K562 (cell line): ENCODE data around the gene MDK. TPM values are rescaled to one million over a fixed set of nuclear protein-coding genes. Genes with fewer than 3 reads are reported as not detected.
A peak's percentile ranks its signal among the peaks of the same experiment; 100 is the strongest.

ENCODE experiments used
- BHLHE40 ChIP-seq: IDR thresholded peaks from 2 replicates; pipeline ENCODE4 v1.6.1; 2011; ENCODE audit warnings: low read length, improper control_type of control experiment
- CBFB ChIP-seq: sonication (generic); formaldehyde crosslinking; IDR thresholded peaks from 2 replicates; pipeline ENCODE4 v1.4.0; 2020; ENCODE audit warnings: mild to moderate bottlenecking, missing genetic modification reagents
- E2F5 ChIP-seq: sonication (generic); formaldehyde crosslinking; IDR thresholded peaks from 2 replicates; pipeline ENCODE4 v1.8.0; 2022; ENCODE audit warnings: mild to moderate bottlenecking, missing genetic modification reagents
- EP300 ChIP-seq: IDR thresholded peaks from 2 replicates; pipeline ENCODE4 v1.6.1; 2012; ENCODE audit warnings: low read length, improper control_type of control experiment
- EP400 ChIP-seq: fragments of 450-650 bp; IDR thresholded peaks from 2 replicates; pipeline ENCODE4 v1.6.1; 2017; ENCODE audit warnings: antibody characterized with exemption, mild to moderate bottlenecking, moderate library complexity
- EWSR1 ChIP-seq: fragments of 450-650 bp; IDR thresholded peaks from 2 replicates; pipeline ENCODE4 v1.6.1; 2018; ENCODE audit warnings: borderline replicate concordance, mild to moderate bottlenecking, low read depth, moderate library complexity; ENCODE audit not compliant: partially characterized antibody
- HDGF ChIP-seq: fragments of 450-650 bp; IDR thresholded peaks from 2 replicates; pipeline ENCODE4 v1.6.1; 2016
- HLTF ChIP-seq: fragments of 450-650 bp; IDR thresholded peaks from 2 replicates; pipeline ENCODE4 v1.6.1; 2016
- IFI16 ChIP-seq: fragments of 250-450 bp; sonication (Bioruptor Pico); IDR thresholded peaks from 2 replicates; pipeline ENCODE4 v2.1.2; 2022; ENCODE audit warnings: mild to moderate bottlenecking, inconsistent platforms
- MAFK ChIP-seq: IDR thresholded peaks from 2 replicates; pipeline ENCODE4 v1.6.1; 2011; ENCODE audit warnings: low read length, improper control_type of control experiment
- MEF2D ChIP-seq: conservative IDR thresholded peaks from 2 replicates; pipeline ENCODE4 v1.6.1; 2016; ENCODE audit warnings: low read depth, missing genetic modification characterization, missing compliant biosample characterization
- MIER1 ChIP-seq: fragments of 450-650 bp; IDR thresholded peaks from 2 replicates; pipeline ENCODE4 v1.6.1; 2016; ENCODE audit warnings: antibody characterized with exemption, mild to moderate bottlenecking, low read depth
- MYNN ChIP-seq, 2 experiments: sonication (generic); formaldehyde crosslinking in 1 of 2; IDR thresholded peaks; 2 replicates each; pipeline versions ENCODE4 v1.5.0 to v1.6.1; 2016 to 2020; ENCODE audit warnings: antibody characterized with exemption in 1 of 2, missing genetic modification reagents in 1 of 2
- PYGO2 ChIP-seq: fragments of 450-650 bp; IDR thresholded peaks from 2 replicates; pipeline ENCODE4 v1.6.1; 2016; ENCODE audit warnings: mild to moderate bottlenecking, missing genetic modification characterization, moderate library complexity, missing compliant biosample characterization
- RBFOX2 ChIP-seq: fragments of 200-400 bp; formaldehyde crosslinking; IDR thresholded peaks from 2 replicates; pipeline ENCODE4 v1.6.1; 2017; ENCODE audit warnings: low read depth, mild to moderate bottlenecking, low read length, moderate library complexity
- SAP30 ChIP-seq: fragments of 200-600 bp; sonication (generic); IDR thresholded peaks from 2 replicates; pipeline ENCODE4 v1.6.1; 2012; ENCODE audit warnings: borderline replicate concordance, low read depth, mild to moderate bottlenecking, moderate library complexity, low read length, control low read depth, inconsistent platforms; ENCODE audit not compliant: insufficient read depth, poor library complexity, severe bottlenecking
- SMARCE1 ChIP-seq: fragments of 450-650 bp; IDR thresholded peaks from 2 replicates; pipeline ENCODE4 v1.7.1; 2016; ENCODE audit warnings: mild to moderate bottlenecking
- SNAPC5 ChIP-seq: fragments of 250-450 bp; sonication (Bioruptor Pico); IDR thresholded peaks from 2 replicates; pipeline ENCODE4 v1.8.0; 2021; ENCODE audit warnings: moderate library complexity, mild to moderate bottlenecking, inconsistent platforms
- TARDBP ChIP-seq: fragments of 450-650 bp; IDR thresholded peaks from 2 replicates; pipeline ENCODE4 v1.6.1; 2016
- THRAP3 ChIP-seq: fragments of 450-650 bp; IDR thresholded peaks from 2 replicates; pipeline ENCODE4 v1.6.1; 2016; ENCODE audit warnings: mild to moderate bottlenecking, inconsistent platforms, borderline replicate concordance
- USF2 ChIP-seq: sonication (generic); formaldehyde crosslinking; IDR thresholded peaks from 2 replicates; pipeline ENCODE4 v1.5.0; 2020; ENCODE audit warnings: missing genetic modification reagents
- WHSC1 ChIP-seq: IDR thresholded peaks from one replicate; pipeline ENCODE4 v1.6.1; 2012; ENCODE audit warnings: low read length, control low read depth, inconsistent platforms
- YBX1 ChIP-seq: fragments of 450-650 bp; IDR thresholded peaks from 2 replicates; pipeline ENCODE4 v1.7.1; 2016; ENCODE audit warnings: mild to moderate bottlenecking
- ZBED1 ChIP-seq: IDR thresholded peaks from 2 replicates; pipeline ENCODE4 v1.6.1; 2014
- ZC3H11A ChIP-seq: IDR thresholded peaks from 2 replicates; pipeline ENCODE4 v1.6.1; 2012; ENCODE audit warnings: low read depth, low read length, improper control_type of control experiment
- ZNF175 ChIP-seq: fragments of 200-800 bp; sonication (Bioruptor generic); IDR thresholded peaks from 2 replicates; pipeline ENCODE4 v1.6.1; 2016; ENCODE audit warnings: low read depth, mild to moderate bottlenecking, missing genetic modification characterization, missing compliant biosample characterization
- ZNF324 ChIP-seq: fragments of 250-450 bp; sonication (Bioruptor Pico); IDR thresholded peaks from 2 replicates; pipeline ENCODE4 v1.4.0; 2020; ENCODE audit warnings: mild to moderate bottlenecking
- ZNF778 ChIP-seq: fragments of 450-650 bp; formaldehyde crosslinking; IDR thresholded peaks from 2 replicates; pipeline ENCODE4 v1.4.0; 2020; ENCODE audit warnings: mild to moderate bottlenecking, moderate library complexity
- ZNF830 ChIP-seq: fragments of 250-450 bp; sonication (Bioruptor Pico); IDR thresholded peaks from 2 replicates; pipeline ENCODE4 v1.5.0; 2021; ENCODE audit warnings: mild to moderate bottlenecking
- ZSCAN29 ChIP-seq: fragments of 450-650 bp; IDR thresholded peaks from 2 replicates; pipeline ENCODE4 v1.6.1; 2017
- polyA plus RNA-seq, 8 experiments: library from polyadenylated mRNA; depleted of rRNA in 4 of 8; stranded (reverse) in 5 of 8; unstranded in 3 of 8; fragments of >200 nt; fragmentation: Nextera tagmentation in 2 of 8; fragmentation: Illumina TruSeq in 1 of 8; extraction: Ambion mirVana in 2 of 8; extraction: Trizol in 1 of 8; gene quantifications; 2 replicates each; pipeline versions ENCODE4 v1.2.1 to v1.2.3, GENCODE V29; 2011 to 2014; ENCODE audit warnings: inconsistent platforms in 1 of 8, missing spikeins in 1 of 8
- total RNA-seq, 7 experiments: library from RNA; depleted of rRNA in 6 of 7; stranded (reverse); fragments of >200 nt in 6 of 7; fragmentation: Illumina TruSeq in 2 of 7; extraction: Trizol in 2 of 7; gene quantifications; 2 replicates each; pipeline versions ENCODE4 v1.2.1 to v1.2.3, GENCODE V29; 2011 to 2021; ENCODE audit warnings: low replicate concordance in 1 of 7
- TF ChIP-seq, protein P1 (sequence below): fragments of 250-450 bp; sonication (Bioruptor Pico); IDR thresholded peaks from 2 replicates; pipeline ENCODE4 v1.8.0; 2021; ENCODE audit warnings: borderline replicate concordance, mild to moderate bottlenecking, moderate library complexity; ENCODE audit not compliant: poor library complexity, severe bottlenecking

The MDK gene
- total and polyA plus RNA-seq, 9 of the 15 experiments (the other 6 are each of a cell fraction or from before 2014, with no cell fraction given): 20.7 to 700 (median 350) TPM

DNA sequence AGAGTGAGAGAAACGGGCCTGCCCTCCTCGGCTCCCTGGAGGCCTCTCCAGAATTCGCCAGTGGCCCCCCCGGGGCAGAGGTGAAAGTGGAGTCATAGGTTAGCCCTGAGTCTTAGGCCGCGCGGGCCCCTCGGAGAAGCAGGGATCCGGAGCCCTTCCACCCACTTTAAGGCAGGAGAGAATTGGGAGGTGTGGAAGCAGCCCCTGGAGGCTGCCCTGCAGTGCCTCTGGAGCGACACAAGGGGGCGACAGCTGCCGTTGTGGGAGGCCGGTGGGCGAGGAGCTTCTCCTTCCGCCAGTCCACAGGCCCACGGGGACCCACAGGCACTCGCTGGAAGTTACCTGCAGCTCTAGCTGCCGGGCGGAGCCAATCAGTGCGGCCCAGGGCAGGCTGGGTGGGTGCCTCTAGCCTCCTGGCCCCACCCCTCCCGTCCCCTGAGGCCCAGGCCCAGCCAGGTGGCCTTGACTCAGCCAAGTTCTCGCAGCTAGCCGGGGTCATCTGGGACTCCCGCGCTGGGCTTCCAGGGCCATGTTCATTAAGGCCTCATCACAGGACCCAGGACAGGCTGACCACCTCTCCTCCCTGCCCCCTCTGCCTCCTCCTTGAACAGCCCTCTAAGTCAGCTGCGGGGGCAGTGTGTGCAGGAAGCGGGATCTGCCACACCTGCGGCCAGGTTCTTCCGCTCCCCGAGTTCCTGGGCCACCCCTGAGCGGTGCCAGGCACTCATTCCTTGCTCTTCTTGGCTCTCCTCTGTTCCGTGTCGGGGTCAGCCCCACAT is 29.2 kb upstream of the MDK start (continued):
- TF ChIP-seq SMARCE1: no peak
- TF ChIP-seq HLTF: no peak
- no peak for TF ChIP-seq E2F5 (CRISPR knock-in tag)
- TF ChIP-seq, protein P1, sequence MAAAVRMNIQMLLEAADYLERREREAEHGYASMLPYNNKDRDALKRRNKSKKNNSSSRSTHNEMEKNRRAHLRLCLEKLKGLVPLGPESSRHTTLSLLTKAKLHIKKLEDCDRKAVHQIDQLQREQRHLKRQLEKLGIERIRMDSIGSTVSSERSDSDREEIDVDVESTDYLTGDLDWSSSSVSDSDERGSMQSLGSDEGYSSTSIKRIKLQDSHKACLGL (CRISPR knock-in tag): no peak
- no peak for TF ChIP-seq EP400
- TF ChIP-seq SAP30: no peak
- no peak for TF ChIP-seq THRAP3
- no peak for TF ChIP-seq USF2
- TF ChIP-seq CBFB (CRISPR knock-in tag): no peak
- no peak for TF ChIP-seq IFI16
- TF ChIP-seq WHSC1: no peak
- no peak for TF ChIP-seq ZNF778
- peak; percentile 71 for TF ChIP-seq RBFOX2
- no peak for TF ChIP-seq HDGF
- no peak for TF ChIP-seq MYNN (IDR thresholded peaks at IDR 0.05)
- no peak for TF ChIP-seq MYNN (CRISPR knock-in tag; IDR thresholded peaks at IDR 0.05)
- no peak for TF ChIP-seq SNAPC5 (CRISPR knock-in tag)
- TF ChIP-seq ZBED1: no peak
- TF ChIP-seq MEF2D (tag): no peak
- TF ChIP-seq ZSCAN29: no peak
- no peak for TF ChIP-seq YBX1
- no peak for TF ChIP-seq PYGO2 (tag)
- no peak for TF ChIP-seq ZNF175
- no peak for TF ChIP-seq ZNF324
- no peak for TF ChIP-seq EP300
- TF ChIP-seq EWSR1: no peak
- no peak for TF ChIP-seq ZNF830 (CRISPR knock-in tag)
- no peak for TF ChIP-seq TARDBP
- TF ChIP-seq BHLHE40: no peak
- TF ChIP-seq ZC3H11A: no peak
- TF ChIP-seq MIER1: no peak
- 0 out of 2 replicates have a peak, but pooled peaks have one; percentile 4 for TF ChIP-seq MAFK
